ENCODE data around the gene TRAF5. TPM values are rescaled to one million over a fixed set of nuclear protein-coding genes. Genes with fewer than 3 reads are reported as not detected.
"Not testable (repeated sequence)": the region's sequence is repeated elsewhere in the genome, so short reads cannot be mapped to it uniquely, and the experiment has no call there.

TRAF5 gene
- total RNA-seq, 1 donor from 2014 or later = 10.0 TPM

DNA sequence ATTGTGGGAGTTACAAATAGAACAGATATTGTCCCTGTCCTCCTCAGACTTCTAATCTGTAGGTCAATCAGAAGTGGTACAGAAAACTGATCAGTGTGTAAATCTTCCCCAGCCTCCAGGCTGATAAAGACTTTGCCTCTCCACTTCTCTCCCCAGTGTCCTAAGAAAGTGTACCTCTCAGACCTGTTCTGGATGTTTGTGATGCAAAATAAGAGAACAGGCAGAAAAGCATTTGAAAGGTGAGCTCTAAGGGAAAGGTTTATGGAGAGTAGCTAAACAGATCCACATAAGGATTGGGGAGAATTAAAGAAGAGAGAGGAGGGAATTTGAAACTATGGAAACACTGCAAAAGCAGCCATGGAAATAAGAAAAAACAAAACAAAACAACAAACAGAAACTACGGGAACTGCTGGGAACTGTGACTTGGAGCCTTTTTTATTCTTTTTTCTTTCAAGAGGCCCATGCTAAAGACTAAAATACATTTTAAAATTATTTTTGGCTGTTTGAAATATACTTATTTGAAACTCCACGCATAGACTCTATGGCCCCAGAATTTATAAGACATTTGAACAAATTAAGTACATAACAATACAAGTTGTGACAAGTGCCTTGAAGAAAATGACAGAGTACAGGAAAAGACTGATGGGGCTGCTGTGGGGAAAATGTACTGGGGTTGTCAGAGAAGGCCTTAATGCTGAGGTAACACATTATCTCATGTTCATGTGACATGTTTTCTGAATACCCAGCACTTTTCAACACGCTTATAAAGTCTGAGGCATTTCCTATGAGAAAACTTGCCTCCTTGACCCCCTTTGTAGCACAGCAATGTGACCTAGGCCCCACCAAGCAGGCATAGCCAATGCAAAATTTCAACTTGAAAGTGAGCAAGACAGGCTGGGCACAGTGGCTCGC is 51.2 kb downstream of the TRAF5 start:
- DNase-seq (ENCODE audit: low read depth in 2 of 2) = peak in 1 of 2 donors; percentile 7

- DNase-seq (ENCODE audit: low read depth in 2 of 2) = no peak
Measured at GRCh38 chr1:211378844-211379243, 52.2 kb downstream of the TRAF5 start.

- DNase-seq (ENCODE audit: low read depth in 2 of 2) = no peak
Measured at GRCh38 chr1:211379446-211379845, 52.8 kb downstream of the TRAF5 start.

DNA sequence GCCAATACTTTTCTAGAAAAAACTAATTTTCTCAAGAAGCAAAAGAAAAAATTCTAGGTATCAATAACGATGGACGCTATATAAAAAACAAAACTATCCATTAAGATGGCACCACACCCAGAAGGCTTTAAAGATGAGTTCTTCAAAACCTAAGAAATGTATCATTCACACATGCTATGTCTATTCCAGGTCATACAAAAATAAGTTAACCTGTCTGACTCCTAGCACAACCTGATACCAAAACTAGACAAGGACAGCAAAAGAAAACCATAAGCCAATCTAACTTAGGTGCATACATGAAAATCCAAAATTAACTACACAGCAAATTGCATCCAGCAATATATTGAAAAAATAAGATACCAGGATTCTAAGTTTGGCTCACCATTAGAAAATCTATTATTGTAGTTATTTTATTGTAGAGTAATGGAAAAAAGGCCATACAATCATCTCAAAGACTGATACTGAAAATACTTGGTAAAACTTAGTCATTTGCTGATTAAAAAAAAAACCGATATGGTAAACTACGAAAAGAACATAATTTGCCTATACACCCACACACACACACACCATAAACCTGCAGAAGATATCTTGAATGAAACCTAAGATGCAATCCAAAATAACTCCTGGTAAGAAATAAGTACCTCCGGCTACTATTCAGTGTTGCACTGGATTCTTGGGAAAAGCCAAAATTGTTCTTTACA is 55.0 kb downstream of the TRAF5 start:
- DNase-seq (ENCODE audit: low read depth in 2 of 2) = no peak

DNA sequence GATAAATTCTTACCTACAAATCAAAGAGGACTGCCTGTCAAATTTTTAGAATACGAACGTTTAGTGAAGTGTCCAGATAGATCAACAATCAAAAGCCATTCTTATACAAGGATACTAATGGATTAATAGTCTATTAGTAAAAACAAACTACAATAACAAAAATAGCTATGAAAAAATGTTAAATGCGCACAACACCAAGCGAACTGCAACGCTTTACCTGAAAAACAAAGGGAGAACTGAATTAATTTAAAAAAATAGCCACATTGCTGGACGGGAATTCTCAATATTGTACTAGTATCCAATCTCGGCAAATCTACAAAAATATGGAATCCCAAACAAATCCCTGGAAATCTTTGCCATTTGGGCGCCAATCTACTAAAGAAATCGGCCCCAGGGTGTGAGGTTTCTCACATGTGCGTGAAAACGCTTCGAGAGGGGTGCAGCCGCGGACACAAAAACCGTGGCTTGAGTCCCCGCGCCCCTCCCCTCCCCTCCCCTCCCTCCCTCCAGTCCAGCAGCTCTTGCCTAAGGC is 55.6 kb downstream of the TRAF5 start:
- DNase-seq (ENCODE audit: low read depth in 2 of 2) = no peak

DNA sequence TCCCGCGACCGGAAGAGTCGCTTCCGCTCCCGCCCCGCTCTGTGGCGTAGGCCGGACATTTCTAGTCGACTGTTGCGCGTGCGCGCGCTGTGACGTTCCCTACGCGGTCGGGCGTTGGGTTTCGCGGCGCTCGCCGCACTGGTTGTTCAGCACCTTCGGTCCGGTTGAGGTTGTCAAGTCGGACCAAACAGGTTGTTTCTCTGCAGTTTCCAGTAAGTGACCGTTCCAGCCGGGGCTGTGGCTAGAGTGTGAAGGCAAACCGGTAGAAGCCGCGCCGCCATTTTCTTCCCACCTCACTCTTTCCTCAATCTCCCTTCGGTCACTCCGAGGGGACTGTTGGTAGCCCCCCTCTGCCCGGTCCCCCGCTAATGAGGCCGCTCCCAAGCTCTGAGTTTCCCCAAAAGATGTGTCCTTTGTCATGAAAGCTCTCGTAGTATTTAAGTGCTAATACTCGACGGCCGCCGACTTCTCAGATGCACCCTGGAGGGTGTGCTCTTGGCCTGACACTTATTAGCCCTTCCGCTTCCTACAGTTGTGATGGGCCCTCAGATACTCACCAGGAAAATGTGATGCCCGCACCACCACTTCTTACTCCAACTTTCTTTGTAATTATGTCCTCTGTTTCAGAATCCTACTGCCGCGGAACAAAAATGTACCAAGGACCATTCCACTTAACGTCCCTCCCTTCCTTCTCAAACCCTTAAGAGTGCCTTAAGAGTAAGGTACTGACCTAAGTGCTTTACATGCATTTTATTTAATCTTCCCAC is 56.3 kb downstream of the TRAF5 start:
- peak; percentile 89 to 90 for DNase-seq (ENCODE audit: low read depth in 2 of 2)

- no peak for DNase-seq (ENCODE audit: low read depth in 2 of 2)
Measured at GRCh38 chr1:211384524-211384923, 57.9 kb downstream of the TRAF5 start.

GRCh38 chr1:211386921-211387320 is 60.3 kb downstream of the TRAF5 start:
- DNase-seq (ENCODE audit: low read depth in 2 of 2) = no peak

DNA sequence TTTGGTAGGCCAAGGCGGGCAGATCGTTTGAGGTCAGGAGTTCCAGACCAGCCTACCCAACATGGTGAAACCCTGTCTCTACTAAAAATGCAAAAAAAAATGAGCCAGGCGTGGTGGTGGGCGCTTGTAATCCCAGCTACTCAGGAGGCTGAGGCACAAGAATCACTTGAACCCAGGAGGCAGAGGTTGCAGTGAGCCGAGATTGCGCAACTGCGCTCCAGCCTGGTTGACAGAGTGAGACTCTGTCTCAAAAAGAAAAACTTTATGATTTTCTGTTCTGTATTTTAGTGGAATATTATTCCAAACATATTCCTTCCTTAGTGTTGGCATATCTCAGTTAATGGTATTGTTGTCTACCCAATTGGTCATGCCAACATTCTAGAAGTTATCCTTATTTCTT is 64.2 kb downstream of the TRAF5 start:
- DNase-seq (ENCODE audit: low read depth in 2 of 2) = not testable (repeated sequence)

DNA sequence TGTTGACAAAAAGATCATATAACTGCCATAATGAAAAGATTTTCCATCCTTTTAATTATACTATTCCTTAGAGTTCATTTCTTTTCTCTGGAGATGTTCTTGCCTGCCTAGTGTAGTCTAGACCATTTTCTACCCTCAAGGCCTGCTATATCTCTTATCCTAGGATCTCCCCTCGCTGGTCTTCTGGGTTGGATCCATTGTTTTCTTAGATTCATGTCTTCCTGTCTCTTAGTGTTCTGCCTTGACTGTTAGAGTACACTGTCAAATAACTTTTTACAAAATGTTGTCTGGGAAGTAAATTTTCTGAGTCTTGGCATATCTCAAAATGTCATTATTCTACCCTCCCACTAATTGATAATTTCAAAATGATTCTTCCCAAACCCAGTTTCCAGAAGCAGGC is 66.6 kb downstream of the TRAF5 start:
- DNase-seq (ENCODE audit: low read depth in 2 of 2) = no peak

DNA sequence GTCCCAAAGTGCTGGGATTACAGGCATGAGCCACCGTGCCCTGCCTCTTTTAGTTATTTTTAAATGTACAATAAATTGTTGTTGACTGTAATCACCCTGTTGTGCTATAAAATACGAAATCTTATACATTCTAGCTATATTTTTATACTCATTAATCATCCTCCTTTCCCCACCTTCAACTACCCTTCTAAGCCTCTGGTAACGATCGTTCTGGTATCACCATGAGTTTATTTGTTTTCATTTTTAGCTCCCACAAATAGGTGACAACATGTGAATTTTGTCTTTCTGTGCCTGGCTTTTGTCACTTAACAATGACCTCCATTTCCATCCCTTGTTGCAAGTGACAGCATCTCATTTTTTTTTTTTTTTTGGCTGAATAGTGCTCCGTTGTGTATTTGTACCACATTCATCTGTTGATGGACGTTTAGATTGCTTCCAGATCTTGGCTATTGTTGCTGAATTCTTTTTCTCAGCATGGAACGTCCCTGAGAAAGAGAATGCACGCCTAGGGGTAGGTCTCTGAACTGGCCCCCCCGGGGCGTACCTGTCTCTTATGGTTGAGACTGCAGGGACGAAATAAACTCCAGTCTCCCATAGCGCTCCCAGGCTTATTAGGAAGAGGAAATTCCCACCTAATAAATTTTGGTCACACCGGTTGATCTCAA is 71.8 kb downstream of the TRAF5 start:
- DNase-seq (ENCODE audit: low read depth in 2 of 2) = not testable (repeated sequence)

GRCh38 chr1:211399851-211400393 is 73.3 kb downstream of the TRAF5 start:
- DNase-seq (ENCODE audit: low read depth in 2 of 2) = not testable (repeated sequence)

DNA sequence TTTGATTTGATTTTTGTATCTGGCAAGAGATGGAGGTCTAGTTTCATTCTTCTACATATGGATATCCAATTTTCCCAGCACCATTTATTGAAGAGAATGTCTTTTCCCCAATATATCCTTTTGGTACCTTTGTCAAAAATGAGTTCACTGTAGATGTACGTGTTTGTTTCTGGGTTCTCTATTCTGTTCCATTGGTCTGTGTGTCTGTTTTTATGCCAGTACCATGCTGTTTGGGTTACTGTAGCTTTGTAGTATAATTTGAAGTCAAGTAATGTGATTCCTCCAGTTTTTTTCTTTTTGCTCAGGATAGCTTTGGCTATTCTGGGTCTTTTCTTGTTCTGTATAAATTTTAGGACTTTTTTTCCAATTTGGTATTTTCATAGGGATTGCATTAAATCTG is 75.1 kb downstream of the TRAF5 start:
- not testable (repeated sequence) for DNase-seq (ENCODE audit: low read depth in 2 of 2)

- DNase-seq (ENCODE audit: low read depth in 2 of 2) = not testable (repeated sequence)
Measured at GRCh38 chr1:211406086-211406485, 79.5 kb downstream of the TRAF5 start.

DNA sequence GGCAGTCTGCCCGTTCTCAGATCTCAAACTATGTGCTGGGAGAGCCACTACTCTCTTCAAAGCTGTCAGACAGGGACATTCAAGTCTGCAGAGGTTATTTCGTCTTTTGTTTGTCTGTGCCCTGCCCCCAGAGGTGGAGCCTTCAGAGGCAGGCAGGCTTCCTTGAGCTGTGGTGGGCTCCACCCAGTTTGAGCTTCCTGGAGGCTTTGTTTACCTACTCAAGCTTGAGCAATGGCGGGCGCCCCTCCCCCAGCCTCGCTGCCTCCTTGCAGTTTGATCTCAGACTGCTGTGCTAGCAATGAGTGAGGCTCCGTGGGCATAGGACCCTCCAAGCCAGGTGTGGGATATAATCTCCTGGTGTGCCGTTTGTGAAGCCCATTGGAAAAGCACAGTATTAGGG is 81.1 kb downstream of the TRAF5 start:
- not testable (repeated sequence) for DNase-seq (ENCODE audit: low read depth in 2 of 2)

DNA sequence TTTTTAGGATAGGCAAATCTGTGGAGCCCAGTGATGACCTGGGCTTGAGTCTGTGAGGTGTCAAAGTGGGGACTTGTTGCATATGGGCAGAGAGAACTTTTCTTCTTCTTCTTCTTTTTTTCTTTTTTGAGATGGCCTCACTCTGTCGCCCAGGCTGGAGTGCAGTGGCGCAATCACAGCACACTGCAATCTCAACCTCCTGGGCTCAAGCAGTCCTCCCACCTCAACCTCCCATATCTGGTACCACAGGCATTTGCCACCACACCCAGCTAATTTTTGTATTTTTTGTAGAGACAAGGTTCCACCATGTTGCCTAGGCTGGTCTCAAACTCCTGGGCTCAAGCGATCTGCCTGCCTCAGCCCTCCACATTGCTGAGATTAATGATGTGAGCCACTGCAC is 85.0 kb downstream of the TRAF5 start:
- DNase-seq (ENCODE audit: low read depth in 2 of 2) = no peak

GRCh38 chr1:211415700-211416099 is 89.1 kb downstream of the TRAF5 start:
- no peak for DNase-seq (ENCODE audit: low read depth in 2 of 2)

DNA sequence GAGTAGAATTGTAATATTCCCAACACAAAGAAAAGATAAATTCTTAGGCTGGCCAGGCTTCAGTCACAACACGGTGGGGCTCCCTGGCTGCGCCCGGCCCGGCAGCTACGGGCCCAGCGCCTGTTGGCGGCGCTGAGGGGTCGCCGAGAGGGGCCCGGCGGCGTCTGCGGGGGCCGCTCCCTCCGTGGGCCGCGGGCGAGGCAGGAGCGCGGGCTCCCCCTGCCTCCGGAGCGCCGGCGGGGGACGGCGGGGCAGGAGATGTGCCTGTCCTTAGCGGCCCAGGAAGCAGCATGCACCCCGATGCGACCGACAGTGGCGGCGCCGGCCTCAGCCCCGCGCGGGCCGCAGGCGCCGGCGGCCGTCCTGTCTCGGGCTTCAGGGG is 89.6 kb downstream of the TRAF5 start:
- peak in 1 of 2 donors; percentile 36 for DNase-seq (ENCODE audit: low read depth in 2 of 2)

DNA sequence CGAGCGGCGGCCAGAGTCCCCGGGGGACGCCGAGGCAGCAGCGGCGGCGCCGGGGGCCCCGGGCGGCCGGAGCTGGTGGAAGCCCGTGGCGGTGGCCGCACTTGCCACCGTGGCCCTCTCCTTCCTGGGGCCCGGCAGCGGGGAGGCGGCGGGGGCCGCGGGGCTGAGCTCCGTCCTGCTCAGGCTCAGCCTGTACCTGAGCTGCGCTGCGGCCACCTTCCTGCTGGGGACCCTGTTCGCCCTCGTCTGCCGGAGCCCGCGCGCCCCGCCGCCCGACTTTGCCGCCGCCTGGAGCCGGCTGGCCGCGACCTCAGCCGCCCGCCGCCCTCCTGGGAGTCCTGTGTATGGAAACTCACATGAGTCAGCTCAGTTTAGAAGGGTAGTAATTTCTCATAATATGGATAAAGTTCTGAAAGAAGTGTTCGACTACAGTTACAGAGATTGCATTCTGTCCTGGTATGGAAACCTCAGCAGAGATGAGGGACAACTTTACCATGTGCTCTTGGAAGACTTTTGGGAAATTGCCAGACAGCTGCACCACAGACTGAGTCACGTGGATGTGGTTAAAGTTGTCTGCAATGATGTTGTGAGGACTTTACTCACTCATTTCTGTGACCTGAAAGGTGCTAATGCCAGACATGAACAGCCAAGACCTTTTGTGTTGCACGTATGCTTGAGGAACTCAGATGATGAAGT is 90.1 kb downstream of the TRAF5 start:
- DNase-seq (ENCODE audit: low read depth in 2 of 2) = peak in 1 of 2 donors; percentile 42

DNA sequence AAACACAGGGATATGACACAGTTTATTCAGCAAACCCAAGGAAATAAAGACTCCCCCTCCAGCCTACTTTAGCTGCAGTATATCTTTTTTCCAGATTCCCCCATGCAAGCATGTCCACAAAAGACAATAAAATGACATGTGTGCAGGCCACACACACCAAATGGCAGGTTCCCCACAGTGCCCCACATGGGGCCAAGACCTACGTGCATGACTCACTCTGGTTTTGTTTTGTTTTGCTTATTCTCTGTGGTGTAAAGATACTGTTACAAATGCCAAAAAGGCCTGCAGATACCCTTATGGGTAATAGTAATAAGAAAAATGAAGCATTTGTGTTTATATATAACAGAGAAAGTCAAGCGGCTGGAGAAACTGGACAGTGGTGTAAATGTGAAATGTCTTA is 93.8 kb downstream of the TRAF5 start:
- DNase-seq (ENCODE audit: low read depth in 2 of 2) = peak in 1 of 2 donors; percentile 2

Measured in dermis microvascular lymphatic vessel endothelial cell (primary cell).